Ovary (tissue), 9 donors: ENCODE data around the gene RUSF1. TPM values are rescaled to one million over a fixed set of nuclear protein-coding genes. Genes with fewer than 3 reads are reported as not detected.

Source experiments
- DNase-seq, 5 donors: peaks; one replicate each; pipeline ENCODE4 v3.0.0-alpha.2; 2019 to 2020
- H3K27ac ChIP-seq, 2 donors: fragments of 200-600 bp; one replicate each; pipeline versions ENCODE4 v1.5.1 to v1.8.0; 2019 to 2022
- H3K27me3 ChIP-seq: fragments of 200-600 bp; one replicate; pipeline ENCODE4 v1.8.0; 2022
- H3K36me3 ChIP-seq: fragments of 200-600 bp; sonication (generic); one replicate; pipeline ENCODE4 v1.5.1; 2019
- H3K4me1 ChIP-seq: one replicate; pipeline ENCODE4 v1.8.1; 2013; ENCODE audit warnings: mild to moderate bottlenecking, moderate library complexity; ENCODE audit not compliant: insufficient read depth
- H3K4me3 ChIP-seq: fragments of 200-600 bp; sonication (generic); one replicate; pipeline ENCODE4 v1.5.1; 2017
- H3K9me3 ChIP-seq, 2 donors: fragments of 200-600 bp in 1 of 2; sonication (generic) in 1 of 2; one replicate each; pipeline versions ENCODE4 v1.5.1 to v1.8.1; 2013 to 2019; ENCODE audit warnings: mild to moderate bottlenecking in 1 of 2, moderate library complexity in 1 of 2
- CTCF ChIP-seq, 3 donors: fragments of 450-650 bp in 2 of 3; fragments of 200-600 bp in 1 of 3; IDR thresholded peaks; one replicate each; pipeline versions ENCODE4 v1.5.1 to v1.8.0; 2016 to 2022; ENCODE audit warnings: antibody characterized with exemption in 3 of 3, mild to moderate bottlenecking in 1 of 3
- EP300 ChIP-seq: sonication (generic); formaldehyde crosslinking; IDR thresholded peaks from one replicate; pipeline ENCODE4 v1.6.1; 2017; ENCODE audit warnings: antibody characterized with exemption
- POLR2A ChIP-seq: fragments of 450-650 bp; IDR thresholded peaks from one replicate; pipeline ENCODE4 v1.6.1; 2017; ENCODE audit warnings: antibody characterized with exemption, mild to moderate bottlenecking, moderate library complexity
- WGBS, 3 donors: extraction: QIAGEN DNeasy Blood & Tissue Kit in 1 of 3; methylation state at CpG; one replicate each; pipeline versions ENCODE4 v1.1.5 to v1.1.7; 2013 to 2017; 5-methylcytosine and 5-hydroxymethylcytosine counted together
- intact Hi-C, 4 donors: fragments of 100-400 bp; cut with DNase I; formaldehyde crosslinking; loops; one replicate each; pipeline versions ENCODE4 v1.11.0 to v1.15.1; 2022 to 2023
- polyA plus RNA-seq, 2 donors: library from polyadenylated mRNA; stranded (reverse); fragments of 200-250 nt in 1 of 2; fragments of 350-450 nt in 1 of 2; fragmentation: Illumina TruSeq in 1 of 2; extraction: RNeasy Lipid Tissue Mini Kit (QIAGEN cat#74804) in 1 of 2; gene quantifications; one replicate each; pipeline ENCODE4 v1.2.3, GENCODE V29; 2013 to 2014
- total RNA-seq, 7 donors: library from RNA; depleted of rRNA in 2 of 7; stranded (reverse); fragments of >200 nt in 2 of 7; fragmentation: NEBNext Ultra II Directional in 3 of 7; extraction: Animal tissue kit (Norgen Biotek cat#: 25700) in 3 of 7; gene quantifications; one replicate each; pipeline versions ENCODE4 v1.1.0 to v1.2.4, GENCODE V29; 2016 to 2023
- donor health status: DM: no; HTN: no; CAD: no; lungs with moderate emphysema.
- donor health status: DM: no; HTN: no; CAD: no.
- donor health status: Bipolar disorder and iron deficiency.
- donor health status: DM: yes; HTN: yes; CAD: no.
- donor health status: DM: no; HTN: no; CAD: no.
- donor health status: DM: yes; HTN: yes; CAD: no.

The RUSF1 gene
- total and polyA plus RNA-seq, 9 donors: 39.8 to 98.4 (median 91.2) TPM

- TF ChIP-seq CTCF (IDR thresholded peaks at IDR 0.05): no peak
- TF ChIP-seq POLR2A: no peak
- no peak for TF ChIP-seq EP300
- Histone ChIP-seq H3K4me3 (no peak overlapping the region), H3K36me3 (no peaks in the 10 kb centered on the region), H3K27ac (no peak overlapping the region), H3K27me3 (no peaks in the 10 kb centered on the region), H3K4me1 (no peaks in the 10 kb centered on the region), H3K9me3 (no peaks in the 10 kb centered on the region)
- no peak for DNase-seq
- intact Hi-C loops: no loop called here
- 96 to 97% (median 96%) methylated on average over 8 of the region's 8 CpGs for WGBS, 3 donors
Observed at GRCh38 chr16:31498493-31498892, 9.7 kb downstream of the RUSF1 start.

GRCh38 chr16:31496670-31497069 lies 11.5 kb downstream of the RUSF1 start:
- no peak for DNase-seq
- Histone ChIP-seq H3K4me3 (no peak overlapping the region), H3K9me3 (no peaks in the 10 kb centered on the region), H3K27ac (no peak overlapping the region), H3K4me1 (no peaks in the 10 kb centered on the region), H3K36me3 (no peaks in the 10 kb centered on the region), H3K27me3 (no peaks in the 10 kb centered on the region)
- 79 to 85% (median 81%) methylated on average over 10 of the region's 10 CpGs for WGBS, 3 donors
- no peak for TF ChIP-seq POLR2A
- no peak for TF ChIP-seq EP300
- TF ChIP-seq CTCF (IDR thresholded peaks at IDR 0.05): no peak
- intact Hi-C loops: no loop called here

DNA sequence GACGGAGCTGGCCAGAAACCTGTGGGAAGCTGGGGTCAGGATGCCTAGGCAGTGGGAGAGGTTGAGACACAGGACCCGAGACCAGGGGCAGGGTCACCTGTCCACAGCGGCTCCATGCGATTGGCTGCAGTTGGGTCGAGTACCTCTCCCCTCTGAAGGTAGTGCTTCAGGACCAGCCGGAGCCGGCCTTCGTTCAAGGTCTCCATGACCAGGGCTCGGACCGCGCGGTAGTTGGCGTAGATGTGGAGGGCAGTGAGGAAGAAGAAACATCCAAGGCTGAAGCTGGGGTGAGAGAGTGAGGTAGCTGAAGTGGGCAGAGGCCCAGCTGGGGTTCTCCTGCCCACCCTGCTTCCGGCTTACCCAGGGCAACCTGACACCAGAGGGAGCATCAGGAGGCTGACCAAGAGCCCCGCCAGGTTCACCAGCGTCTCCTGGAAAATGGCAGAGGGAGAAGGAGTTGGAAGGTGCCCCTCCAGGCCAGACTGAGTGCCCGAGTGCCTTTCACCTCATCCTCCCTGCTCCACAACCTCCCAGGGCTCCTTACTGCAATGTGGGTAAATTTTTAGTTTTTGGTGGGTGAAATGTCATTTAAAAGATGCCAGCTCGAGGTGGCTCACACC lies 14.6 kb downstream of the RUSF1 start:
- Histone ChIP-seq H3K36me3 (no peaks in the 10 kb centered on the region), H3K27me3 (no peaks in the 10 kb centered on the region), H3K4me1 (peaks cover under 1% of the 10 kb centered on the region), H3K27ac (no peak overlapping the region), H3K4me3 (no peak overlapping the region), H3K9me3 (no peaks in the 10 kb centered on the region)
- intact Hi-C loops: no loop called here
- WGBS, 3 donors: 87 to 92% (median 88%) methylated on average over 18 of the region's 18 CpGs
- no peak for DNase-seq
- TF ChIP-seq POLR2A: no peak
- no peak for TF ChIP-seq CTCF (IDR thresholded peaks at IDR 0.05)
- no peak for TF ChIP-seq EP300

GRCh38 chr16:31491778-31492418 lies 16.3 kb downstream of the RUSF1 start:
- Histone ChIP-seq H3K36me3 (no peaks in the 10 kb centered on the region), H3K4me3 (no peak overlapping the region), H3K9me3 (no peaks in the 10 kb centered on the region), H3K27me3 (no peaks in the 10 kb centered on the region), H3K4me1 (peaks cover 11% of the 10 kb centered on the region), H3K27ac (no peak overlapping the region)
- no peak for TF ChIP-seq EP300
- TF ChIP-seq CTCF (IDR thresholded peaks at IDR 0.05): no peak
- TF ChIP-seq POLR2A: no peak
- no peak for DNase-seq
- intact Hi-C loops: no loop called here
- 87 to 90% (median 88%) methylated on average over 7 to 8 of the region's 8 CpGs for WGBS, 3 donors
